HepG2 (cell line): Measurements from ENCODE around the gene CDCA5. TPM values are rescaled to one million over a fixed set of nuclear protein-coding genes. Genes with fewer than 3 reads are reported as not detected.

Experiments
- AGO1 ChIP-seq: fragments of 200-400 bp; formaldehyde crosslinking; IDR thresholded peaks from 2 replicates; pipeline ENCODE4 v1.6.1; 2017; ENCODE audit warnings: mild to moderate bottlenecking, low read depth, low read length, moderate library complexity; ENCODE audit not compliant: poor library complexity, severe bottlenecking
- AGO2 ChIP-seq: fragments of 200-400 bp; formaldehyde crosslinking; optimal IDR thresholded peaks from 2 replicates; pipeline ENCODE3; 2017; ENCODE audit warnings: mild to moderate bottlenecking, low read depth, low read length, moderate library complexity
- ATF5 ChIP-seq: sonication (generic); formaldehyde crosslinking; IDR thresholded peaks from 2 replicates; pipeline ENCODE4 v1.4.0; 2020; ENCODE audit warnings: mild to moderate bottlenecking, low read depth, missing genetic modification reagents
- DRAP1 ChIP-seq: IDR thresholded peaks from 2 replicates; pipeline ENCODE4 v1.6.1; 2016; ENCODE audit warnings: missing genetic modification reagents, missing compliant biosample characterization
- KLF11 ChIP-seq: IDR thresholded peaks from 2 replicates; pipeline ENCODE4 v1.6.1; 2016; ENCODE audit warnings: missing compliant biosample characterization
- NFKBIZ ChIP-seq: IDR thresholded peaks from 2 replicates; pipeline ENCODE4 v1.6.1; 2018; ENCODE audit warnings: missing genetic modification reagents, missing compliant biosample characterization
- RBFOX2 ChIP-seq: fragments of 200-400 bp; formaldehyde crosslinking; IDR thresholded peaks from 2 replicates; pipeline ENCODE4 v1.6.1; 2017; ENCODE audit warnings: low read depth, mild to moderate bottlenecking, low read length
- RBM22 ChIP-seq: fragments of 200-400 bp; formaldehyde crosslinking; optimal IDR thresholded peaks from 2 replicates; pipeline ENCODE3; 2017; ENCODE audit warnings: mild to moderate bottlenecking, low read length, moderate library complexity
- RFXAP ChIP-seq: sonication (generic); formaldehyde crosslinking; IDR thresholded peaks from 2 replicates; pipeline ENCODE4 v1.4.0; 2020; ENCODE audit warnings: missing genetic modification reagents, borderline replicate concordance
- TCF7L2 ChIP-seq: IDR thresholded peaks from 2 replicates; pipeline ENCODE4 v1.6.1; 2011; ENCODE audit warnings: mild to moderate bottlenecking, low read depth, low read length, moderate library complexity
- ZBTB21 ChIP-seq: sonication (generic); formaldehyde crosslinking; IDR thresholded peaks from 2 replicates; pipeline ENCODE4 v1.4.0; 2020; ENCODE audit warnings: missing genetic modification reagents
- ZNF17 ChIP-seq: sonication (generic); formaldehyde crosslinking; IDR thresholded peaks from 2 replicates; pipeline ENCODE4 v1.5.0; 2020; ENCODE audit warnings: mild to moderate bottlenecking, missing genetic modification reagents
- ZNF274 ChIP-seq: sonication (generic); formaldehyde crosslinking; IDR thresholded peaks from 2 replicates; pipeline ENCODE4 v1.5.1; 2020; ENCODE audit warnings: mild to moderate bottlenecking, missing genetic modification reagents
- ZNF343 ChIP-seq: sonication (generic); formaldehyde crosslinking; IDR thresholded peaks from 2 replicates; pipeline ENCODE4 v1.4.0; 2020; ENCODE audit warnings: mild to moderate bottlenecking, missing genetic modification reagents
- ZNF44 ChIP-seq: sonication (generic); formaldehyde crosslinking; IDR thresholded peaks from 2 replicates; pipeline ENCODE4 v1.5.1; 2020; ENCODE audit warnings: mild to moderate bottlenecking, missing genetic modification reagents
- ZNF569 ChIP-seq: sonication (generic); formaldehyde crosslinking; IDR thresholded peaks from 2 replicates; pipeline ENCODE4 v1.5.0; 2020; ENCODE audit warnings: mild to moderate bottlenecking, missing genetic modification reagents, moderate library complexity, borderline replicate concordance
- ZNF616 ChIP-seq: sonication (generic); formaldehyde crosslinking; IDR thresholded peaks from 2 replicates; pipeline ENCODE4 v1.5.0; 2020; ENCODE audit warnings: low read depth, mild to moderate bottlenecking, missing genetic modification reagents
- ZNF7 ChIP-seq: IDR thresholded peaks from 2 replicates; pipeline ENCODE4 v1.6.1; 2016; ENCODE audit warnings: missing biosample characterization, missing genetic modification reagents
- ZNF879 ChIP-seq: sonication (generic); formaldehyde crosslinking; IDR thresholded peaks from 2 replicates; pipeline ENCODE4 v1.8.1; 2023; ENCODE audit warnings: missing genetic modification reagents
- ZSCAN29 ChIP-seq: sonication (generic); formaldehyde crosslinking; conservative IDR thresholded peaks from 2 replicates; pipeline ENCODE4 v1.4.0; 2020; ENCODE audit warnings: mild to moderate bottlenecking, missing genetic modification reagents
- polyA plus RNA-seq, 8 experiments: library from polyadenylated mRNA; depleted of rRNA in 3 of 8; stranded (reverse) in 7 of 8; unstranded in 1 of 8; fragments of >200 nt; fragmentation: Illumina TruSeq in 4 of 8; extraction: Trizol in 4 of 8; gene quantifications; 2 replicates each; pipeline versions ENCODE4 v1.2.1 to v1.2.3, GENCODE V29; 2011 to 2016; ENCODE audit warnings: low read depth in 4 of 8, missing spikeins in 1 of 8, mixed read lengths in 1 of 8; ENCODE audit not compliant: insufficient read depth in 1 of 8
- total RNA-seq, 5 experiments: library from RNA; depleted of rRNA; stranded (reverse); fragments of >200 nt; fragmentation: Illumina TruSeq; extraction: Trizol; gene quantifications; 2 replicates each; pipeline ENCODE4 v1.2.3, GENCODE V29; 2016; ENCODE audit warnings: low read depth in 1 of 5

CDCA5 gene
- total and polyA plus RNA-seq, 2 of the 13 experiments (the other 11 are each of a cell fraction or from before 2014, with no cell fraction given) = 13.5 to 50.6 TPM

GRCh38 chr11:65128182-65129145 lies 44.6 kb upstream of the CDCA5 start (continued):
- TF ChIP-seq ZNF44 (no peak), ZNF879 (CRISPR knock-in tag) (no peak), TCF7L2 (no peak), DRAP1 (CRISPR knock-in tag) (no peak), ATF5 (CRISPR knock-in tag) (no peak), RBFOX2 (peak; percentile 60; the same call in 1 of the 2 replicates), RFXAP (CRISPR knock-in tag) (no peak), ZBTB21 (CRISPR knock-in tag) (no peak), KLF11 (CRISPR knock-in tag) (no peak), NFKBIZ (CRISPR knock-in tag) (no peak), RBM22 (peak; percentile 41), ZNF343 (CRISPR knock-in tag) (no peak), ZNF616 (CRISPR knock-in tag) (no peak), ZNF17 (CRISPR knock-in tag) (no peak), AGO2 (peak; percentile 86), ZSCAN29 (no peak), ZNF569 (CRISPR knock-in tag) (no peak), ZNF7 (no peak), AGO1 (peak; percentile 47), ZNF274 (CRISPR knock-in tag) (no peak)
- TF ChIP-seq, all 625 proteins: peak for 6
